ENCODE measurements around the gene PDGFB.

GRCh38 chr22:39176143-39176713 lies 68.6 kb downstream of the PDGFB start:
- TF ChIP-seq CTCF (IDR thresholded peaks at IDR 0.05) (no peak), POLR2A (IDR thresholded peaks at IDR 0.05) (no peak)

All from ovary (tissue), 3 donors.